Tibial artery (tissue), 4 donors: ENCODE results near the gene HOXA9.
A peak's percentile ranks its signal among the peaks of the same experiment; 100 is the strongest.

Experiments used
- DNase-seq, 2 donors: peaks; one replicate each; pipeline ENCODE4 v3.0.0-alpha.2; 2019
- H3K27ac ChIP-seq, 2 donors: fragments of 200-600 bp; sonication (generic) in 1 of 2; 1 replicate in 1 of 2; 2 replicates in 1 of 2; pipeline ENCODE4 v1.5.1; 2018 to 2019; ENCODE audit warnings: mild to moderate bottlenecking in 1 of 2
- H3K27me3 ChIP-seq, 2 donors: fragments of 200-600 bp; sonication (generic) in 1 of 2; one replicate each; pipeline versions ENCODE4 v1.5.1 to v1.6.0; 2016 to 2019
- H3K36me3 ChIP-seq, 3 donors: fragments of 200-600 bp; sonication (generic) in 2 of 3; one replicate each; pipeline ENCODE4 v1.5.1; 2016 to 2019; ENCODE audit warnings: mild to moderate bottlenecking in 2 of 3
- H3K4me1 ChIP-seq, 4 donors: fragments of 200-600 bp; sonication (generic) in 2 of 4; 1 replicate in 3 of 4; 2 replicates in 1 of 4; pipeline ENCODE4 v1.5.1; 2016 to 2019
- H3K4me3 ChIP-seq, 2 donors: fragments of 200-600 bp; sonication (generic) in 1 of 2; 1 replicate in 1 of 2; 2 replicates in 1 of 2; pipeline ENCODE4 v1.5.1; 2018 to 2019; ENCODE audit warnings: mild to moderate bottlenecking in 2 of 2
- H3K9me3 ChIP-seq, 3 donors: fragments of 200-600 bp; sonication (generic) in 1 of 3; one replicate each; pipeline ENCODE4 v1.5.1; 2016 to 2019
- intact Hi-C: fragments of 100-400 bp; cut with DNase I; formaldehyde crosslinking; loops from one replicate; pipeline ENCODE4 v1.15.0; 2023; ENCODE audit warnings: low total_unique reads
- TF ChIP-seq, protein P1 (sequence below), 2 experiments: fragments of 200-600 bp in 1 of 2; fragments of 450-650 bp in 1 of 2; IDR thresholded peaks; one replicate each; pipeline ENCODE4 v1.5.1; 2017 to 2019; ENCODE audit warnings: antibody characterized with exemption in 2 of 2, mild to moderate bottlenecking in 1 of 2, moderate library complexity in 1 of 2

The HOXA9 gene

DNA sequence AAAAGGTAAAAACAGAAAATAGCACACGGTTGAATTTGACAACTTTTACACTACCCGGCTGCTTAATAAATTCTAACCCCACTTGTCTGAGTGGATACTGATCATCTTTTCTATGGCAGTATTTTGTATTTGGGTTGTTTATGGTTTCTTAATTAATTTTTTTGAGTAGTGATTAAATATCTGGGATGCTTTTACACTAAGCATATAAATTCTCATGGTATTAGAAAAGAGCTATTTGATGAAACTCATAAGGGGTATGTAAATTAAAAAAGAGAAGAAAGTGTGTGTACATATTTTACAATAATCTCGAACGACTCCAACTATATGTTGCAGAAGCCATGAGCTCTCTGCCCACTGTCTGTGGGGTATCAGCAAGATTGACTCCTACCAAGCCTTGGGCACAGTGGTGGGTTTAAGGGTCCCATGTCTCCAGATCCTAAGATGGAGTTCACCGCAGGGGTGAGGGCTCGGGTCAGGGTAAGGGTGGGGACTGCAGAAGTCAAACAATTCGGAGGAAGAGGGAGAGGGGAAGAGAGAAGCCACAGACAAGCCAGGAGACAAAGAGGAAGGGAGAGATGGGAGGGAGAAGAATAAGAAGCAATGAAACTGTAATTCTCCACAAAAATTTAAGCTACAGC is 42.1 kb upstream of the HOXA9 start:
- H3K4me3 ChIP-seq: no peak overlapping the region
- TF ChIP-seq, protein P1, sequence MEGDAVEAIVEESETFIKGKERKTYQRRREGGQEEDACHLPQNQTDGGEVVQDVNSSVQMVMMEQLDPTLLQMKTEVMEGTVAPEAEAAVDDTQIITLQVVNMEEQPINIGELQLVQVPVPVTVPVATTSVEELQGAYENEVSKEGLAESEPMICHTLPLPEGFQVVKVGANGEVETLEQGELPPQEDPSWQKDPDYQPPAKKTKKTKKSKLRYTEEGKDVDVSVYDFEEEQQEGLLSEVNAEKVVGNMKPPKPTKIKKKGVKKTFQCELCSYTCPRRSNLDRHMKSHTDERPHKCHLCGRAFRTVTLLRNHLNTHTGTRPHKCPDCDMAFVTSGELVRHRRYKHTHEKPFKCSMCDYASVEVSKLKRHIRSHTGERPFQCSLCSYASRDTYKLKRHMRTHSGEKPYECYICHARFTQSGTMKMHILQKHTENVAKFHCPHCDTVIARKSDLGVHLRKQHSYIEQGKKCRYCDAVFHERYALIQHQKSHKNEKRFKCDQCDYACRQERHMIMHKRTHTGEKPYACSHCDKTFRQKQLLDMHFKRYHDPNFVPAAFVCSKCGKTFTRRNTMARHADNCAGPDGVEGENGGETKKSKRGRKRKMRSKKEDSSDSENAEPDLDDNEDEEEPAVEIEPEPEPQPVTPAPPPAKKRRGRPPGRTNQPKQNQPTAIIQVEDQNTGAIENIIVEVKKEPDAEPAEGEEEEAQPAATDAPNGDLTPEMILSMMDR (IDR thresholded peaks at IDR 0.05): no peak
- no peaks in the 10 kb centered on the region for H3K9me3 ChIP-seq
- no peak overlapping the region for H3K27ac ChIP-seq
- H3K4me1 ChIP-seq: peaks cover 0 to 20% (median 16%) of the 10 kb centered on the region in 4 donors
- intact Hi-C loops: loop anchor here (10.0 kb wide), 1 partner anchor 367 kb away; no protein-coding TSS in a partner anchor
- DNase-seq: peak in 1 of 2 donors; percentile 28
- peaks cover 4 to 95% of the 10 kb centered on the region in 2 donors for H3K27me3 ChIP-seq
- no peaks in the 10 kb centered on the region for H3K36me3 ChIP-seq

DNA sequence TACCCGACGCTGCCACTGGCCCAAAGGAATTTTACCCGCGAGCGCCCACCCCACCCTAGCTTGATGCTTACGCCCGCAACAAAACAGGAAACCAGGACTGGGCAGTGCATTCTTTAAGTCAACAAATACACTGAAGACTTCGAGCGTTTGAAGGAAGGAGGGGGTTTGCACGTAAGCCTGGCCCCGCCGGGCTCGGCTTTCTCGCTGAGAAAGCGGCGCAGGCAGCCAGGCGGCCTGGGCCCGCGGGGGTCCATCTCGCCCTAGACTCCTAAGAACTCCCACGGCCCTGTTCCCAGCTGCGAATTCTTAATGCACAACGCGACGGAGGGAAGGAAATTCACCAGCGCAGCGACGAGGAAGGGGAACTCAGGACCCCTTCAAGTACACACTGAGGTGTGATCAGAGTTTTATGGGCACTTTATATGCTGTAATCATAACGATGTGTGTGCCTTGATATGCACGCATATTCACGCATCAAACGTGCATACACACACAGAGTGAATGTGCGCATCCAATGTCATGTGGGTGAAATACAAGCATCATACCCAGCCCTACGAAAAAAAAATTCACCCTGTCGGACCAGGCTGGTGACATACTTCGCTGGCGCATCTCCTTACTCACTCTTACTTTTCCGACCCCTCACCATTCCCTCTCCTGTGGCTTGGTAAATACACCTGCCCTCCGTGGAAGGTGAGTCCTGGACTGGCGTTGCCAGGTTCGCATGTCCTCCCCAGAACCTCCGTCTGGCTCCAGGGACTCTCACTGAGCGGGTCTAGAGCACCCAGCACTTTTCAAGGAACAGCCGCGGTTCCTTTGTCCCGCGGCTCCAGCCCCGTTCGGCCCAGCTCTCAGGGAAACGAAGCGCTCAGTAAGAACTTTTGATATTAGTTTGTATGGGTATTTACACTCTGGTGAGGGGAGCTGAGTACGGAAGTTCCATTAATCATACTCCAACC is 40.3 kb upstream of the HOXA9 start:
- TF ChIP-seq, protein P1 (IDR thresholded peaks at IDR 0.05): no peak
- Histone ChIP-seq H3K27me3 (peaks cover 3 to 95% of the 10 kb centered on the region in 2 donors), H3K36me3 (no peaks in the 10 kb centered on the region), H3K27ac (no peak overlapping the region), H3K4me3 (peak overlapping the region in 1 of 2 donors; percentile 20), H3K4me1 (peaks cover 0 to 29% (median 20%) of the 10 kb centered on the region in 4 donors), H3K9me3 (no peaks in the 10 kb centered on the region)
- DNase-seq: peak in 1 of 2 donors; percentile 47
- intact Hi-C loops: loop anchor here (10.0 kb wide), 1 partner anchor 369 kb away; no protein-coding TSS in a partner anchor

GRCh38 chr7:27204851-27205322 is 39.5 kb upstream of the HOXA9 start:
- no peaks in the 10 kb centered on the region for H3K9me3 ChIP-seq
- H3K27me3 ChIP-seq: peaks cover 0 to 95% of the 10 kb centered on the region in 2 donors
- H3K27ac ChIP-seq: no peak overlapping the region

GRCh38 chr7:27203964-27204594 is 38.7 kb upstream of the HOXA9 start:
- Histone ChIP-seq H3K9me3 (no peaks in the 10 kb centered on the region), H3K4me1 (peaks cover 0 to 40% (median 24%) of the 10 kb centered on the region in 4 donors), H3K27me3 (peaks cover under 1 to 96% of the 10 kb centered on the region in 2 donors), H3K4me3 (no peak overlapping the region), H3K36me3 (no peaks in the 10 kb centered on the region), H3K27ac (no peak overlapping the region)
- intact Hi-C loops: loop anchor here (10.0 kb wide), 1 partner anchor 371 kb away; no protein-coding TSS in a partner anchor
- TF ChIP-seq, protein P1 (IDR thresholded peaks at IDR 0.05): no peak
- no peak for DNase-seq

More at GRCh38 chr7:27204851-27205322, 39.5 kb upstream of the HOXA9 start:
- TF ChIP-seq, protein P1 (IDR thresholded peaks at IDR 0.05): no peak
- peak overlapping the region in 1 of 2 donors; percentile 20 for H3K4me3 ChIP-seq
- H3K36me3 ChIP-seq: no peaks in the 10 kb centered on the region
- intact Hi-C loops: loop anchor here (10.0 kb wide), 1 partner anchor 370 kb away; no protein-coding TSS in a partner anchor
- peaks cover 0 to 33% (median 20%) of the 10 kb centered on the region in 4 donors for H3K4me1 ChIP-seq
- no peak for DNase-seq

DNA sequence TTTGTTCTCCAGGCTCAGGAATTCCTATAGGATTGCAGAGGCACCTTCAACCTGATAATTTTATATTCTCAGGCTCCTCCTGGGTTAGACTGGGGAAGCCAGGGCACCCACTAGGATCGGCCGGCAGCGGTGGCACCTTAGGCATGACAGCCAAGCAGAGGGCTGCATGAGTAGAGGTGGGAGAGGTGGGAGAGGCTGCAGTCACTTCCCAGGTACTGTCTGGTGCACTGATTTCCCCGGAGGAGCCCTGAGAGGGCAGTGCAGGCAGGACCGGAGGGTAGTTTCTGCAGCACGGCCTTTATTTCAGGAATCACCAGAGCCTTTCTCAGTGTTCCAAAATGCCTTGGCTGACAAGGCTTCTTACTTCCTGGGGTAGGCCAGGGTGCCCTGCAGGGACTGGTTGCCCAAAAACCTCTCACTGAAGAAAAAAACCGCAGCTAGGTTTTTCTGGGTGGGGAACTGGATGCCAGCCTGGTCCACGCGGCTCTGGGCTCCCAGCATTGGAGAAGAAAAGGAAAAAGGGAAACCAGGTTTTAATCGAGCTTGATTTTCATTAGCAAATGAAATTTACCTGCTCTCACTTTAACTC is 38.1 kb upstream of the HOXA9 start:
- H3K4me3 ChIP-seq: no peak overlapping the region
- H3K27me3 ChIP-seq: peaks cover 4 to 96% of the 10 kb centered on the region in 2 donors
- H3K9me3 ChIP-seq: no peaks in the 10 kb centered on the region
- H3K27ac ChIP-seq: no peak overlapping the region
- intact Hi-C loops: loop anchor here (10.0 kb wide), 1 partner anchor 371 kb away; no protein-coding TSS in a partner anchor
- peaks cover 0 to 46% (median 26%) of the 10 kb centered on the region in 4 donors for H3K4me1 ChIP-seq
- peak in 1 of 2 donors; percentile 13 for DNase-seq
- TF ChIP-seq, protein P1 (IDR thresholded peaks at IDR 0.05): no peak
- H3K36me3 ChIP-seq: no peaks in the 10 kb centered on the region
